WERI-Rb-1 (cell line): Measurements from ENCODE around the gene DMKN.

Experiments used
- DNase-seq: peaks from one replicate; pipeline ENCODE4 v3.0.0-alpha.2; 2020
- H3K27ac ChIP-seq: fragments of 250-450 bp; sonication (Bioruptor Pico); 2 replicates; pipeline ENCODE4 v1.5.1; 2020; ENCODE audit warnings: mild to moderate bottlenecking, moderate library complexity
- H3K27me3 ChIP-seq: fragments of 250-450 bp; sonication (Bioruptor Pico); 2 replicates; pipeline ENCODE4 v1.5.1; 2021; ENCODE audit warnings: mild to moderate bottlenecking, low read depth, moderate library complexity; ENCODE audit not compliant: insufficient read depth, severe bottlenecking
- H3K36me3 ChIP-seq: fragments of 250-450 bp; sonication (Bioruptor Pico); 2 replicates; pipeline ENCODE4 v1.5.1; 2020; ENCODE audit warnings: mild to moderate bottlenecking, moderate library complexity
- H3K4me3 ChIP-seq: 2 replicates; pipeline ENCODE4 v1.5.1; 2011; ENCODE audit warnings: low read depth, mild to moderate bottlenecking, control low read depth, low read length
- H3K9me3 ChIP-seq: fragments of 250-450 bp; sonication (Bioruptor Pico); 2 replicates; pipeline ENCODE4 v1.5.1; 2021; ENCODE audit warnings: mild to moderate bottlenecking, moderate library complexity; ENCODE audit not compliant: severe bottlenecking
- TF ChIP-seq, protein P1 (sequence below): IDR thresholded peaks from 2 replicates; pipeline ENCODE4 v1.5.1; 2011; ENCODE audit warnings: low read depth, mild to moderate bottlenecking, control low read depth, inconsistent platforms, low read length

DMKN gene

DNA sequence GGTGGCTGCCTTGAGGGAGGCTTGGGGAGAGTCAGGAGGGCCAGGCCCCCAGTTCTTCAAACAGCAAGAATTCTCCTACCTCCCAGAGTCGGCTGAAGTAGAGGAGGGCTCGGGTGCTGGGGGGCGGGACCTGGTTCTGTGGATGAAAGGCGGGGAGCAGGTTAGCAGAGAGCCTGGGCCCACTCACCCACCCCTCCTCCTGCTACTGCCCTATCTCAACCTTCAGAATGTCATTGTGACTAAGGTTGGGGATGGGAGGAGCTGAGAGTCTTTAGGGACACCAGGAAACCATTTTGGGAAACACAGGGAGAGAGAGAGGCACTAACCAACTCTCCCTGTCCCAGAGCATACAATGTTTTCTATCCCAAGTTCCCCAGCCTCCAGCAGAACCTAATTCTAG lies 10.7 kb downstream of the DMKN start:
- Histone ChIP-seq H3K4me3 (no peak overlapping the region), H3K27me3 (no peaks in the 10 kb centered on the region), H3K36me3 (no peaks in the 10 kb centered on the region), H3K9me3 (no peaks in the 10 kb centered on the region), H3K27ac (no peak overlapping the region)
- TF ChIP-seq, protein P1, sequence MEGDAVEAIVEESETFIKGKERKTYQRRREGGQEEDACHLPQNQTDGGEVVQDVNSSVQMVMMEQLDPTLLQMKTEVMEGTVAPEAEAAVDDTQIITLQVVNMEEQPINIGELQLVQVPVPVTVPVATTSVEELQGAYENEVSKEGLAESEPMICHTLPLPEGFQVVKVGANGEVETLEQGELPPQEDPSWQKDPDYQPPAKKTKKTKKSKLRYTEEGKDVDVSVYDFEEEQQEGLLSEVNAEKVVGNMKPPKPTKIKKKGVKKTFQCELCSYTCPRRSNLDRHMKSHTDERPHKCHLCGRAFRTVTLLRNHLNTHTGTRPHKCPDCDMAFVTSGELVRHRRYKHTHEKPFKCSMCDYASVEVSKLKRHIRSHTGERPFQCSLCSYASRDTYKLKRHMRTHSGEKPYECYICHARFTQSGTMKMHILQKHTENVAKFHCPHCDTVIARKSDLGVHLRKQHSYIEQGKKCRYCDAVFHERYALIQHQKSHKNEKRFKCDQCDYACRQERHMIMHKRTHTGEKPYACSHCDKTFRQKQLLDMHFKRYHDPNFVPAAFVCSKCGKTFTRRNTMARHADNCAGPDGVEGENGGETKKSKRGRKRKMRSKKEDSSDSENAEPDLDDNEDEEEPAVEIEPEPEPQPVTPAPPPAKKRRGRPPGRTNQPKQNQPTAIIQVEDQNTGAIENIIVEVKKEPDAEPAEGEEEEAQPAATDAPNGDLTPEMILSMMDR, result no peak
- DNase-seq, result no peak

DNA sequence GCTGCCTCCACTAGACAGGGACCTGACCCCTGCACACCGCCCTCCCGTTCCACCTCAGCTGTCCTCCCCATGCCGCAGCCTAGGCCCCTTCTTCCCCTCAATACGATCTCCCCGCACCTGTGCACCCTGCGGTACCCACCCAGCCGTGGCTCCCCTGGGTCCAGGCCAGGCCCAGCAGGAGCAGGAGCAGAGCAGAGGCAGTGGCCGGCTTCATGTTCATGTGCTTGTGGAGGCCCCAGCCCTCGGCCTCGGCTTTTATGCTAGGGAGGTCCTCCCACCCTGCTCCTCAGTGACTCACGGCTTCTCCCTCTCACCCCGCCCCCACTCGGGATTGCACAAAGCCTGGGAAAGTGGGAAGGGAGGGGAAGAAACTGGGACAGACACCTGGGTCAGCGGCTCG lies 11.8 kb downstream of the DMKN start:
- no peak for DNase-seq
- no peak overlapping the region for H3K4me3 ChIP-seq
- no peaks in the 10 kb centered on the region for H3K27me3 ChIP-seq
- TF ChIP-seq, protein P1, result no peak
- H3K36me3 ChIP-seq, result no peaks in the 10 kb centered on the region
- no peak overlapping the region for H3K27ac ChIP-seq
- no peaks in the 10 kb centered on the region for H3K9me3 ChIP-seq

DNA sequence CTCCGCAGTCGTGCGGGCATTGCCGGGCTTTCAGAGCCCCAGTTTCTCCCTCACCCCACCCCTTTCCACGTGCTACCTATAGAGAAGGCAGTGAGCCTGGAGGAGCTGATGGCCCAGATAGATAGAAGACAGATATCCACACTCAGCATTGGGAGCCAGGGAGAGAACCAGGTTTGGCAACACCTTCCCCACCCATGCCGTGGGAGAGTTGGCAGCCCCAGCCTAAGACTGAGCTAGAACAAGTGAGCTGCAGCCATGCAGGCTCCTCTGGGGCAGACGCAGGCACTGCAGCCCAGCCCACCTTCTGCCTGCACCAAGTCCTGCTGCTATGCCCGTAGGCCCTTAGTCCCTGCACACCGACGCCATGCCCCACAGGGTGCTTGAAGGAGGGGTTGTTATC lies 12.8 kb downstream of the DMKN start:
- Histone ChIP-seq H3K27ac (no peak overlapping the region), H3K27me3 (no peaks in the 10 kb centered on the region), H3K4me3 (no peak overlapping the region), H3K9me3 (no peaks in the 10 kb centered on the region), H3K36me3 (no peaks in the 10 kb centered on the region)
- TF ChIP-seq, protein P1, result no peak
- DNase-seq, result no peak

DNA sequence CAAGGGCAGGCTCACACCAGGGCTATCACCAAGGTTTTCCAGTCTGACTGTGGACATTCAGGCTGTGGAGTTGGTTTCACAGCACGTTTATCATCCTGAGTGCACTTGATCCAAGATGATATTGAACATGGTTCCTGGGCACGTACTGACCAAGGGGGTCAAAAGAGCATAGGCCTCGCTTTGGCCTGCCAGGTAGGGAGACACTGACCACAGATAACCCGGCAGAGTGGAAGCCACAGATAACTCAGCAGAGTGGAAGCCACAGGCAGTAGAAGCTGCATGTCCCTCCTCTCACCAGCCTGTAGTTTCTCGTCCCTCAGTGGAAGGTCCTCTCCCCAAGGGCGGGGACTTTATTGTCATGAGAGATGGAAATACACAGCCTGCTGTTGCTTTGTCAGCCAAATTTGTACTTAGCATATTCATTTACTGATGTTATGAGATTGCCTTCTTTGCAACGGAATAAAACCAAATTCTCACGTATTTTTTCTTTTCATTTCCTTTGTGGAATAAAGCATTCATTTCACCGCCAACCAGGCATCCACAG lies 14.4 kb downstream of the DMKN start:
- TF ChIP-seq, protein P1, result no peak
- no peak for DNase-seq
- Histone ChIP-seq H3K27ac (no peak overlapping the region), H3K36me3 (no peaks in the 10 kb centered on the region), H3K4me3 (no peak overlapping the region), H3K27me3 (no peaks in the 10 kb centered on the region), H3K9me3 (no peaks in the 10 kb centered on the region)

DNA sequence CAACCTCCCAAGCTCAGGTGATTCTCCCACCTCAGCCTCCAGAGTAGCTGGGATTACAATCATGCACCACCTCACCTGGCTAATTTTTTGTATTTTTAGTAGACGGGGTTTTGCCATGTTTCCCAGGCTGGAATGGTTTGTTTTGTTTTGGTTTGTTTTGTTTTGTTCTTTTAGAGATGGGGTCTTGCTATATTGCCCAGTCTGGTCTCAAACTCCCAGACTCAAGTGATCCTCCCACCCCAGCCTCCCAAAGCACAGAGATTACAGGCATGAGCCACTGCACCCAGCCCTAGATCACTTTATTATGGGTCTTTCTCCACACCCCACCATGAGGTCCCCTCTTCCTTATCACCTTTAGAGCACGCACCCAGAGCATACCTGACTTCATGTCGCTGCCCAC lies 15.2 kb downstream of the DMKN start:
- H3K4me3 ChIP-seq, result no peak overlapping the region
- H3K36me3 ChIP-seq, result no peaks in the 10 kb centered on the region
- no peak for DNase-seq
- no peaks in the 10 kb centered on the region for H3K27me3 ChIP-seq
- H3K9me3 ChIP-seq, result no peaks in the 10 kb centered on the region
- TF ChIP-seq, protein P1, result no peak
- H3K27ac ChIP-seq, result no peak overlapping the region

DNA sequence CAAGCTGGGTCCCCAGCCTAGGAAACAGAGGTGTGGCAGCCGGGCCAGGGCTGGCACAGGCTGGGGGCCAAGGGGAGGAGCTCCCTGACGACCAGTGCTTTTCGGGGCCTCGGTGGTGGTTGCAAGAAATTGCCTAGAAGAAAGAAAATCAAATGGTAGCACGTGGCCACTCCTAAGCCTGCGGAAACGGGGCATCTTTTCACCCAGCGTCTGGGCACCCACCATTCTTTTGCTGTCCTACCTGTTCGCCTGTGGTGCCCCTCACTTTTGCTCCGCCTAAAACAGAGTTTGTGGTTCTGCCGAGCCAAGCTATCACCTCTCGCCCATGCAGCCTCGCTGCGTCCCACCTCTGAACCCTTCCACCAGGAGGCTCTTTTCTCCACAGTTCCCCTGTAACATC lies 16.0 kb downstream of the DMKN start:
- Histone ChIP-seq H3K36me3 (no peaks in the 10 kb centered on the region), H3K4me3 (no peak overlapping the region), H3K27ac (no peak overlapping the region), H3K27me3 (no peaks in the 10 kb centered on the region), H3K9me3 (no peaks in the 10 kb centered on the region)
- TF ChIP-seq, protein P1, result no peak
- DNase-seq, result no peak
